ENCODE data around the gene NAGPA. TPM values are rescaled to one million over a fixed set of nuclear protein-coding genes. Genes with fewer than 3 reads are reported as not detected.

NAGPA gene
- total RNA-seq, 4 donors from 2014 or later: 15.1 to 27.5 (median 27.4) TPM

DNA sequence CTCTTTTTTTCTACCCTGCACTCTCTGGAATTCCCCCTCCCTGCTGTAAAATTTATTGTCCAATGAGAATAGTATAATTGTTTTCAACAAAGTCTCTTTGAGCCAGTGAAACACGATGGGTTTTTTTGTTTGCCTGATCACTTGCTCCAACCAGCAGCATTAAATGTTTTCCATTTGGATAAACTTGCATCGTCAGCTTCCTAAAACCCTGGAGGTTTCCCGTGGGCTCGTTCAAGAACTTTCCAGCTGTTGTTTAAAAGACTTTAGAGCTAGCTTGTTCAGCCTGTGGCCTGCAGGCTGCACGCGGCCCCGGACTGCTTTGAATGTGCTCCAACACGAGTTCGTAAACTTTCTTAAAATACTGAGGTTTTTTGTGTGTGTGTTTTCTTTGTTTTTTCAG, 14.9 kb downstream of the NAGPA start:
- no peaks in the 10 kb centered on the region for H3K9me3 ChIP-seq
- intact Hi-C loops (cut with DNase I; ENCODE audit: low total_unique reads) (no loop called here), in situ Hi-C loops (cut with MboI; ENCODE audit: low sequenced_read_pairs in 4 of 4) (no loop called here)
- TF ChIP-seq POLR2A (IDR thresholded peaks at IDR 0.05): no peak
- TF ChIP-seq, protein P1, sequence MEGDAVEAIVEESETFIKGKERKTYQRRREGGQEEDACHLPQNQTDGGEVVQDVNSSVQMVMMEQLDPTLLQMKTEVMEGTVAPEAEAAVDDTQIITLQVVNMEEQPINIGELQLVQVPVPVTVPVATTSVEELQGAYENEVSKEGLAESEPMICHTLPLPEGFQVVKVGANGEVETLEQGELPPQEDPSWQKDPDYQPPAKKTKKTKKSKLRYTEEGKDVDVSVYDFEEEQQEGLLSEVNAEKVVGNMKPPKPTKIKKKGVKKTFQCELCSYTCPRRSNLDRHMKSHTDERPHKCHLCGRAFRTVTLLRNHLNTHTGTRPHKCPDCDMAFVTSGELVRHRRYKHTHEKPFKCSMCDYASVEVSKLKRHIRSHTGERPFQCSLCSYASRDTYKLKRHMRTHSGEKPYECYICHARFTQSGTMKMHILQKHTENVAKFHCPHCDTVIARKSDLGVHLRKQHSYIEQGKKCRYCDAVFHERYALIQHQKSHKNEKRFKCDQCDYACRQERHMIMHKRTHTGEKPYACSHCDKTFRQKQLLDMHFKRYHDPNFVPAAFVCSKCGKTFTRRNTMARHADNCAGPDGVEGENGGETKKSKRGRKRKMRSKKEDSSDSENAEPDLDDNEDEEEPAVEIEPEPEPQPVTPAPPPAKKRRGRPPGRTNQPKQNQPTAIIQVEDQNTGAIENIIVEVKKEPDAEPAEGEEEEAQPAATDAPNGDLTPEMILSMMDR (IDR thresholded peaks at IDR 0.05 in 4 of 5, conservative IDR thresholded peaks at IDR 0.05 in 1 of 5): no peak
- no peak overlapping the region for H3K4me3 ChIP-seq
- peaks cover 0 to 14% of the 10 kb centered on the region in 2 donors for H3K4me1 ChIP-seq
- H3K27me3 ChIP-seq: no peaks in the 10 kb centered on the region
- H3K36me3 ChIP-seq: no peaks in the 10 kb centered on the region
- no peak overlapping the region for H3K27ac ChIP-seq
- no peak for ATAC-seq
- DNase-seq: no peak

DNA sequence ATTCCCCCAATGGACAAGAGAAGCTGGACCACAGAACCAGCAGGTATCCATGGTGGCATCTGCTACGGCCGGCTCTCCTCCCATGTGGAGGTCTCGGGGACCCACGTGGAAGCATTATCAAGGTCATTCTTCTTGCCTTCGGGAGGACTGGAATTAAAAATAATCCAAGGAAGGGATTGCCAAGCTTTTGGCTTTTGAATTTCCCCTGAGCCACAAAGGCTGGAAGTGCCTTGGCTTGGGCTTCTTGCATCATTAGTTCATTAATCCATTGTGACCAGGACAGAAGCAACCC, 16.1 kb downstream of the NAGPA start:
- DNase-seq: no peak
- in situ Hi-C loops (cut with MboI; ENCODE audit: low sequenced_read_pairs in 4 of 4): no loop called here

DNA sequence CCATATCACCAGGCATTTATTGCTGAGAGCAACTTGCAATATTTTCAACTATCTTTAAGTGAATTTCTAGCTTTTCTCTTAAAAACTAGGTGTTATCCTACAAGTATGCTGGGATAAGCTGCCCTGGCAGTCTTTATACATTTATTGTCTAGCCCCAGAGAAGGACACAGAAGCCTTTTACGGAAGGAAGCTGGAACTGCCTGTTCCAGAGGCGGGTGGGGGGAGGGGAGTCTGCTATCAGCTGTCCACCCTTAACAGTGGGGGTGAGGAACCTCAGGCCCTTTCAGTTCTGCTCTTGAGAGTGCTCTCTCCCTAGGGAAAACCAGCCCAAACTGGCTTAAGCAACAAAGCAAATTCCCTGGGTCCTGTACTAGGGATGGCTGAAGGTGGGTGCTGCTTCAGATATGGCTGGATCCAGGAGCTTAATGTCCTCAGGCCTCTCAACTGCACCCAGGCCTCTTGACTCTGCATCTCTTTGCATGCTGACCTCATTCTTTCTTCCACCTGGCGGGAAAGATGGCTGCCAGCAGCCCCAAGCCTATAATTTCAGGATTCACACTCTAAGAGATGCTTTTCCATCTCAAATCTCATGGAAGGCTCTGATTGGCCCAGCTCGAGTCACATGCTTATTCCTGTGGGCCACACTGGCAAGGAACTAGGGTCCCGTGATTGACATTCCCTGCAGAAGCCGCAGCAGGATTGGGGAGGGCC, 16.6 kb downstream of the NAGPA start:
- Histone ChIP-seq H3K4me3 (no peak overlapping the region), H3K27me3 (no peaks in the 10 kb centered on the region), H3K36me3 (no peaks in the 10 kb centered on the region), H3K4me1 (peaks cover 0 to 4% of the 10 kb centered on the region in 2 donors), H3K27ac (no peak overlapping the region), H3K9me3 (no peaks in the 10 kb centered on the region)
- intact Hi-C loops (cut with DNase I; ENCODE audit: low total_unique reads) (no loop called here), in situ Hi-C loops (cut with MboI; ENCODE audit: low sequenced_read_pairs in 4 of 4) (no loop called here)
- DNase-seq (no peak), ATAC-seq (no peak)
- TF ChIP-seq, protein P1 (IDR thresholded peaks at IDR 0.05 in 4 of 5, conservative IDR thresholded peaks at IDR 0.05 in 1 of 5): no peak
- TF ChIP-seq POLR2A (IDR thresholded peaks at IDR 0.05): no peak

More for the DNA sequence above, 16.1 kb downstream of the NAGPA start:
- Histone ChIP-seq H3K27ac (no peak overlapping the region), H3K36me3 (no peaks in the 10 kb centered on the region), H3K4me1 (peaks cover 0 to 9% of the 10 kb centered on the region in 2 donors), H3K27me3 (no peaks in the 10 kb centered on the region), H3K4me3 (no peak overlapping the region), H3K9me3 (no peaks in the 10 kb centered on the region)
- no peak for ATAC-seq
- TF ChIP-seq, protein P1 (IDR thresholded peaks at IDR 0.05 in 4 of 5, conservative IDR thresholded peaks at IDR 0.05 in 1 of 5): no peak
- TF ChIP-seq POLR2A (IDR thresholded peaks at IDR 0.05): no peak
- intact Hi-C loops (cut with DNase I; ENCODE audit: low total_unique reads): no loop called here

DNA sequence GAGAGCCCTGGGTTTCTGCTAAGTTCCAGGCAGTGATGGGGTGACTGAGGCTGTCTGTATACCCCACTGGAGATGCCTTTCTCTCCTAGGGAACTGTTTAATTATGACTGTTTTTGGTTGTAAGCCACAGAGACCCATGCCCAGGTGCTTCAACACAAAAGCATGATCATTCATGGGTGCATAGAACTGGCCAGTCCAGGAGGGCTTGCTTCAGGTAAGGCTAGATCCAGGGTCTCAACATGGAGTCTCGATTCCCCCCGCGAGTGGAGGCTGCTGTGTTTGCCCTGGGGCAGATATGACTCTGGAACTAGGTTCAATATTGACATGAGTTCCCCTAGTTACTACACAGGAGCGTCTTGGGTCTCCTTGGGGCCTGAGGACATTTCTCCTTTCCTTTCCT, 17.8 kb downstream of the NAGPA start:
- Histone ChIP-seq H3K4me1 (no peaks in the 10 kb centered on the region), H3K36me3 (no peaks in the 10 kb centered on the region), H3K27me3 (no peaks in the 10 kb centered on the region), H3K4me3 (no peak overlapping the region), H3K9me3 (no peaks in the 10 kb centered on the region), H3K27ac (no peak overlapping the region)
- DNase-seq (no peak), ATAC-seq (no peak)
- in situ Hi-C loops (cut with MboI; ENCODE audit: low sequenced_read_pairs in 4 of 4): no loop called here
- TF ChIP-seq, protein P1 (IDR thresholded peaks at IDR 0.05 in 4 of 5, conservative IDR thresholded peaks at IDR 0.05 in 1 of 5): no peak
- no peak for TF ChIP-seq POLR2A (IDR thresholded peaks at IDR 0.05)
- intact Hi-C loops (cut with DNase I; ENCODE audit: low total_unique reads): no loop called here

DNA sequence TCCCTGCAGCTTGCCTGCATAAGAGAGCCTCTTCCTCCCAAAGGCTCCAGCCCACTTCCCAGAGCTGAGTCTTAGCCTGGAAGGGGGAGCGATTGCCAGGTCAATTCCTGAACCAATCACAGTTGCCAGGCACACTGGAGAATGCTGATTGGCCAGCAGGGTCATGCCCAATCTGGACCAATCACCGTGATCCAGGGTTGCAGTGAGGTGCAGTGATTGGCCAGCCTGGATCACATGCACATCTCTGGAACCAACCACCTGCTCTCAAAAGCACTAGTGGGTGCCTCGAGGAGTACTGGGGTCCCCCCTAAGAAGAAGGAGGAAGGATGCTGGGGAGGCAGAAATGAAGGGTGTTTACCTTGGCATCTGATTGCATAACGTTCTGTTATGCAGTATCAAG, 18.4 kb downstream of the NAGPA start:
- ATAC-seq (no peak), DNase-seq (no peak)
- Histone ChIP-seq H3K27me3 (no peaks in the 10 kb centered on the region), H3K27ac (no peak overlapping the region), H3K36me3 (no peaks in the 10 kb centered on the region), H3K4me1 (no peaks in the 10 kb centered on the region), H3K9me3 (no peaks in the 10 kb centered on the region), H3K4me3 (no peak overlapping the region)
- in situ Hi-C loops (cut with MboI; ENCODE audit: low sequenced_read_pairs in 4 of 4): no loop called here
- intact Hi-C loops (cut with DNase I; ENCODE audit: low total_unique reads): no loop called here
- TF ChIP-seq POLR2A (IDR thresholded peaks at IDR 0.05): no peak
- TF ChIP-seq, protein P1 (IDR thresholded peaks at IDR 0.05 in 4 of 5, conservative IDR thresholded peaks at IDR 0.05 in 1 of 5): no peak

Measured in gastrocnemius medialis (tissue), 4 donors.